ENCODE results near the gene CAVIN4.

Gene CAVIN4

GRCh38 chr9:100557053-100557452, 20.8 kb upstream of the CAVIN4 start:
- H3K9me3 ChIP-seq (replicated peaks; ENCODE audit: insufficient read depth, low read length), result no peaks in the 10 kb centered on the region
- H3K9ac ChIP-seq (ENCODE audit: low read length), result no peak overlapping the region
- no peaks in the 10 kb centered on the region for H3K79me2 ChIP-seq (ENCODE audit: low read length)
- TF ChIP-seq, protein P1, sequence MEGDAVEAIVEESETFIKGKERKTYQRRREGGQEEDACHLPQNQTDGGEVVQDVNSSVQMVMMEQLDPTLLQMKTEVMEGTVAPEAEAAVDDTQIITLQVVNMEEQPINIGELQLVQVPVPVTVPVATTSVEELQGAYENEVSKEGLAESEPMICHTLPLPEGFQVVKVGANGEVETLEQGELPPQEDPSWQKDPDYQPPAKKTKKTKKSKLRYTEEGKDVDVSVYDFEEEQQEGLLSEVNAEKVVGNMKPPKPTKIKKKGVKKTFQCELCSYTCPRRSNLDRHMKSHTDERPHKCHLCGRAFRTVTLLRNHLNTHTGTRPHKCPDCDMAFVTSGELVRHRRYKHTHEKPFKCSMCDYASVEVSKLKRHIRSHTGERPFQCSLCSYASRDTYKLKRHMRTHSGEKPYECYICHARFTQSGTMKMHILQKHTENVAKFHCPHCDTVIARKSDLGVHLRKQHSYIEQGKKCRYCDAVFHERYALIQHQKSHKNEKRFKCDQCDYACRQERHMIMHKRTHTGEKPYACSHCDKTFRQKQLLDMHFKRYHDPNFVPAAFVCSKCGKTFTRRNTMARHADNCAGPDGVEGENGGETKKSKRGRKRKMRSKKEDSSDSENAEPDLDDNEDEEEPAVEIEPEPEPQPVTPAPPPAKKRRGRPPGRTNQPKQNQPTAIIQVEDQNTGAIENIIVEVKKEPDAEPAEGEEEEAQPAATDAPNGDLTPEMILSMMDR (IDR thresholded peaks at IDR 0.05; ENCODE audit: low read length), result no peak
- TF ChIP-seq EZH2 (optimal IDR thresholded peaks at IDR 0.05; ENCODE audit: low read depth, low read length), result no peak
- TF ChIP-seq EZH2phosphoT487 (IDR thresholded peaks at IDR 0.05; ENCODE audit: low read length), result no peak
- H3K4me1 ChIP-seq (ENCODE audit: low read length), result peaks cover 29% of the 10 kb centered on the region
- no peaks in the 10 kb centered on the region for H3K27me3 ChIP-seq (replicated peaks; ENCODE audit: insufficient read depth, low read length)
- no peaks in the 10 kb centered on the region for H3K9me2 ChIP-seq (replicated peaks; ENCODE audit: insufficient read depth, low read length)
- H3K4me3 ChIP-seq (ENCODE audit: low read length), result no peak overlapping the region
- no peak overlapping the region for H3K27ac ChIP-seq (ENCODE audit: low read length)
- H4K20me1 ChIP-seq (ENCODE audit: insufficient read depth, low read length), result no peaks in the 10 kb centered on the region
- no peak overlapping the region for H2AFZ ChIP-seq (ENCODE audit: low read length)
- peaks cover 16% of the 10 kb centered on the region for H3F3A ChIP-seq (ENCODE audit: insufficient read depth, low read length)
- H3K36me3 ChIP-seq (replicated peaks; ENCODE audit: insufficient read depth, low read length), result no peaks in the 10 kb centered on the region
- H3K4me2 ChIP-seq (ENCODE audit: low read depth, low read length), result no peak overlapping the region
- no peak for DNase-seq

- no peak overlapping the region for H3K9ac ChIP-seq (ENCODE audit: low read length)
- H3K9me3 ChIP-seq (replicated peaks; ENCODE audit: insufficient read depth, low read length), result no peaks in the 10 kb centered on the region
- H2AFZ ChIP-seq (ENCODE audit: low read length), result no peak overlapping the region
- no peaks in the 10 kb centered on the region for H3K27me3 ChIP-seq (replicated peaks; ENCODE audit: insufficient read depth, low read length)
- H3K4me2 ChIP-seq (ENCODE audit: low read depth, low read length), result no peak overlapping the region
- TF ChIP-seq EZH2phosphoT487 (IDR thresholded peaks at IDR 0.05; ENCODE audit: low read length) (no peak), EZH2 (optimal IDR thresholded peaks at IDR 0.05; ENCODE audit: low read depth, low read length) (no peak)
- TF ChIP-seq, protein P1 (IDR thresholded peaks at IDR 0.05; ENCODE audit: low read length), result no peak
- no peaks in the 10 kb centered on the region for H3K9me2 ChIP-seq (replicated peaks; ENCODE audit: insufficient read depth, low read length)
- H3K79me2 ChIP-seq (ENCODE audit: low read length), result no peaks in the 10 kb centered on the region
- no peak overlapping the region for H3K4me3 ChIP-seq (ENCODE audit: low read length)
- H3F3A ChIP-seq (ENCODE audit: insufficient read depth, low read length), result 0 out of 2 replicates have a peak, but pooled peaks cover under 1% of the 10 kb centered on the region
- no peaks in the 10 kb centered on the region for H3K36me3 ChIP-seq (replicated peaks; ENCODE audit: insufficient read depth, low read length)
- no peak overlapping the region for H3K27ac ChIP-seq (ENCODE audit: low read length)
- no peaks in the 10 kb centered on the region for H4K20me1 ChIP-seq (ENCODE audit: insufficient read depth, low read length)
- H3K4me1 ChIP-seq (ENCODE audit: low read length), result peaks cover 4% of the 10 kb centered on the region
- no peak for DNase-seq
Measured at GRCh38 chr9:100561256-100561655, 16.6 kb upstream of the CAVIN4 start.

DNA sequence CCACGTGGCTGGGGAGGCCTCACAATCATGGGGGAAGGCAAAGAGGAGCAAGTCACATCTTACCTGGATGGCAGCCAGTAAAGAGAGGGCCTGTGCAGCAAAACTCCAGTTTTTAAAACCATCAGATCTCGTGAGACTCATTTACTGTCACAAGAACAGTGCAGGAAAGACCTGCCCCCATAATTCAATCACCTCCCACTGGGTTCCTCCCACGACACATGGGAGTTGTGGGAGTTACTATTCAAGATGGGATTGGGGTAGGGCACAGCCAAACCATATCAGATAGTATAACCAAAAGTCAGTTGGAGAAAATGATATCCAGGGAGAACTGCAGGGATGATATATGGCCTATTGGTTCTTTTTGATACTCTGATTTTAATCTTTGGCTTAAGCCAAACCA, 10.0 kb upstream of the CAVIN4 start:
- H3K27ac ChIP-seq (ENCODE audit: low read length), result no peak overlapping the region
- no peaks in the 10 kb centered on the region for H3K4me1 ChIP-seq (ENCODE audit: low read length)
- no peak overlapping the region for H3K4me3 ChIP-seq (ENCODE audit: low read length)
- no peak overlapping the region for H2AFZ ChIP-seq (ENCODE audit: low read length)
- no peaks in the 10 kb centered on the region for H3K9me2 ChIP-seq (replicated peaks; ENCODE audit: insufficient read depth, low read length)
- H3K36me3 ChIP-seq (replicated peaks; ENCODE audit: insufficient read depth, low read length), result no peaks in the 10 kb centered on the region
- no peak overlapping the region for H3K4me2 ChIP-seq (ENCODE audit: low read depth, low read length)
- H3K79me2 ChIP-seq (ENCODE audit: low read length), result no peaks in the 10 kb centered on the region
- no peaks in the 10 kb centered on the region for H3F3A ChIP-seq (ENCODE audit: insufficient read depth, low read length)
- no peak for DNase-seq
- H3K9me3 ChIP-seq (replicated peaks; ENCODE audit: insufficient read depth, low read length), result no peaks in the 10 kb centered on the region
- TF ChIP-seq, protein P1 (IDR thresholded peaks at IDR 0.05; ENCODE audit: low read length), result no peak
- TF ChIP-seq EZH2 (optimal IDR thresholded peaks at IDR 0.05; ENCODE audit: low read depth, low read length) (no peak), EZH2phosphoT487 (IDR thresholded peaks at IDR 0.05; ENCODE audit: low read length) (no peak)
- no peaks in the 10 kb centered on the region for H4K20me1 ChIP-seq (ENCODE audit: insufficient read depth, low read length)
- no peaks in the 10 kb centered on the region for H3K27me3 ChIP-seq (replicated peaks; ENCODE audit: insufficient read depth, low read length)
- no peak overlapping the region for H3K9ac ChIP-seq (ENCODE audit: low read length)

Data from MM.1S (cell line).